NCI-H128 (cell line): ENCODE data around the gene FRMD4A.
"Not testable (repeated sequence)": the region's sequence is repeated elsewhere in the genome, so short reads cannot be mapped to it uniquely, and the experiment has no call there.

Source experiments
- DNase-seq: peaks from one replicate; lab custom pipeline; 2025; ENCODE audit not compliant: unreplicated experiment; lab: John Stamatoyannopoulos, UW

Gene FRMD4A

GRCh38 chr10:14156104-14156503 is 174.6 kb downstream of the FRMD4A start:
- DNase-seq, result no peak

DNA sequence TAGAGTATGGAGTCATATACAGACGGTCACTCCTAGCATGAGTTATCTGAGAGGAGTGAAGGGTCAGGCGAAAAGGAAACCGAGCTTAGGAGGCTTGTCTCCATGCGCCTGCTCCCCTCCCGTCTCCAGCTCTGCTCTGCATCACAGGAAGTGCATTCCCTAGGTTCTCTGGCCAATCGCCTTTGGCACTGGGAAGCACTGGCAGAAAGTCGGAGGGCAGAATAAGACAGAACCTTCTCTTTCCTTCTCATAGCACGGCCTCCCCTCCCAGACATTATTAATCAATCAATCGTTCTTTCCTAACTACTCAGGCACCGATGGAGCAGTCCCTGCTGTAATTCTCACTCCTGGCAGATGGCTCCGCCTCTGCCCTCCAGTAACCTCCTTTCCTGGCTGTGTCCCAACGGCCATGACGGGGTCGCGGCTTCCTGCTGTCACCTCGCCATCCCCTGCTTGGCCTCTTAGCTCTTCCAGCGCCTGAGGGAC is 177.1 kb downstream of the FRMD4A start:
- DNase-seq, result no peak

GRCh38 chr10:14151571-14151970 is 179.2 kb downstream of the FRMD4A start:
- DNase-seq, result no peak

- DNase-seq, result no peak
Observed at GRCh38 chr10:14150526-14150925, 180.2 kb downstream of the FRMD4A start.

GRCh38 chr10:14146501-14146900 is 184.2 kb downstream of the FRMD4A start:
- no peak for DNase-seq

GRCh38 chr10:14146025-14146424 is 184.7 kb downstream of the FRMD4A start:
- no peak for DNase-seq

DNA sequence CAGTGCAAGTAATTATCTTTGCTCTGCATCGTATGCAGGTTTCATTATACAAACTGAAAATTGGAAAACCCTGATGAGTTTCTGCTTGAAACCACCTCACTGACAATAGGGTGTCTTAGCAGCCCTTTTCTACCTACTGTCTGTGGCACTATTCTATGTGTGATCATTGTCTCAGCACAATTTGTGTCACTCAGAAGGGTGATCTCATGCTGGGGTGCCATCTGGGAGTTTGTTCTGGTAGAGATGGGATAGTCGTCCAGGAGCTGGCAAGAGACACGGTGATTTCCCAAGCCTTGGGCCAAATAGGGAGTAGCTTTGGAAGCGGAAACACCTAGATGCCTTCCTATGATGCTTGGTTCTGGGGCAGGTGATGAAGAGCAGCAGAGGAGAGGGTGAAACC is 186.3 kb downstream of the FRMD4A start:
- DNase-seq, result no peak

- no peak for DNase-seq
Observed at GRCh38 chr10:14142606-14143250, 188.0 kb downstream of the FRMD4A start.

DNA sequence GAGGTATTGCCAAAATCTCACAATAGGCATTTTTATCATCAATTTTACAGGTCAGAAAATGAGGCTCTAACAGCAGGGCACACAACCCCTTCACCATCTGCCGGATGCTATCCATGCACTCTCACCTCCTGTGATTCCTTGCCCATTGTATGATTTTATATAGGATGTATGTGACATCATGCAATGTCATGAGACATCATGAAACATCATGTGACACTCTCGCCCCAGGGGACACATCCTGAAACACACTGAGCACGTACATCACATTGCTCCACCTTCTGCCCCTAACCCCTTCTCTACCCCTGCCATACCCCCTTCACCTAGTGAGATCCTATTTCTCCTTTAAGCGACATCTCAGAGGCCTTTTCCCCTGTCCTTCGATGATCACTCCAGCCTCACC is 189.4 kb downstream of the FRMD4A start:
- no peak for DNase-seq

- DNase-seq, result no peak
Observed at GRCh38 chr10:14137391-14137790, 193.3 kb downstream of the FRMD4A start.

DNA sequence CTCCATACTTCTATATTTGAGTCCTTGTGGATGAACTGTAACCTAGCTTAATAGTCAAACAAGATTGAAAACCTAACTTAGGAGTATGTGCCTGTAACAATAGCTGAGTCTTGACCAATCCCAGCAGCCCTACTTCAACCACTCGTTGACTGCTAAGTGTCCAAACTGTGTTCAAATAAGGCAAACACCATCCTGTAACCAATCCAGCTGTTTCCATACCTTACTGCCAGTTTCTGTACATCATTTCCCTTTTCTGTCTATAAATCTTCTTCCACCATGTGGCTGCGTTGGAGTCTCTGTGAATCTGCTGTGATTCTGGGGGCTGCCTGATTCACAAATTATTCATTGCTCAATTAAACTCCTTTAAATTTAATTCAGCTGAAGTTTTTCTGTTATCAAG is 195.5 kb downstream of the FRMD4A start:
- DNase-seq, result not testable (repeated sequence)

- DNase-seq, result no peak
Observed at GRCh38 chr10:14134275-14134674, 196.4 kb downstream of the FRMD4A start.

- DNase-seq, result no peak
Observed at GRCh38 chr10:14131261-14131960, 199.3 kb downstream of the FRMD4A start.

DNA sequence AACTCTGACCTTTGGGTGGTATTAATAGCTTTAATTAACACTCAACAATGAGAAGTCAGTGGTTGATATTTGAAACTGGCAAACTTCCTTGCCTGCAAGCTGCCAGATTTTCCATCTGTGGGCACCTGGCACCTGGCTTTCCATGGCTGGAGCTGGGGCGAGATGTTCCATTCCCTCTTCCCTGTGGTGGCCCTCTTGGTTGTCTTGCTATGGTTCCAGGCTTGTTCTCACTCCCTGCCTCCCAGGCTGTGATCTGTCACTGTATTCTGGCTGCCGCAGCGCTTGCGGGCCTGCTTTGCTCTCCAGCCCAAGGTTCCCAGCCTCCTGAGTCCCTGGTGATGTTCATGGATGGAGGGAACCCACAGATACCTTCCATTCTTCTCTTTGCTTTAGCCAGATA is 201.0 kb downstream of the FRMD4A start:
- DNase-seq, result no peak

DNA sequence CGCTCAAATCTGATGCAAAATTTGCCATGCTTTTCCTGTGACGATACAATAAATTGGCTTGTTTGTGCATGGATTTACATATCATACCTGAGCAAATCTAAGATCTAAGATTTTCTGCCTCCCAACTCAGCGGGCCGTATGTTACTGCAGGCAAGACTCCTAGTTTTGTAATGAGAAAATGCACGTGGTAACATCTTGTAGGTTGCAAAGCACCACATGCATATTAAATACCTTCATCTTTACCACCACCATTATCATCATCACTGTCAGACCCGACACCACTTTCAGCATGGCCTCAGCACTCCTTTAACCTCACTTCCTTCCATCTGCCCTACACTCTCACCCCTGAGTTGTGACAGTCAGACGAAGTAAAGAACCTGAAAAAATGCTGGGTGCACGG is 202.2 kb downstream of the FRMD4A start:
- DNase-seq, result no peak

DNA sequence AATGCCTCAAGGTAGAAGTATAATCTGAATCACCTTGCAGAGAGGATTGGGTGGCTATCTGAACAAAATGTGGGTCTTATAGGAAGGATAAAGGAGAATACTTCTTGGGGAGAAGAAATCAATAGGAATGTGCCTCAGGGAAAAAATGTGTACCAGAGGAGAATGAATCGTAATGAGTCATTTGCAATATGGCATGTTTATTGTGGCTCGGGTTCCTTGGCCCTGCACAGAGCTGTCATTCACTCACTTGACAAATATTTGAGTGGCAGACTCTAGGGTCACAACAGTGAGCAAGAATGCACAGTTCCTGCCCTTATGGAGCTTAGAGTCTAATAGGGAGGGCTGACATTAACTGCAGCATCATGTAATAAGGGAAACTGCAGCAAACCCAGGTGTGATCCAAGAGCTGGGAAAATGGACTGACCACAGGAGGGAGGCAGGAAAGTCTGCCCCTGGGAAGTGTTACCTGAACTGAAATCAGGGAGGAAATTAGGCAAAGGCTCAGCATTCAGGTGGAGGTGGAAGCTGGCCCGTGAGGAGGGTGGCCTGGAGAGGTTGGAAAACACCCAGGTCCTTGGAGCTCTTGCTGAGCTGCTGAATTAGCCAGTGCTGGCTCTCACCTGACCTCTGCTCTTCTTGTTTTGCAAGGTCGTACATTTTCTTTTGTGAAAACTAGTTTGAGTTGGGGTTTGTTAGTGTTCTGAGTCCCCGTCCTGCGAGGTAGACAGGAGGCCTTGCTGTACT is 203.9 kb downstream of the FRMD4A start:
- DNase-seq, result no peak

- no peak for DNase-seq
Observed at GRCh38 chr10:14125564-14125963, 205.2 kb downstream of the FRMD4A start.

GRCh38 chr10:14124941-14125340 is 205.8 kb downstream of the FRMD4A start:
- DNase-seq, result no peak

DNA sequence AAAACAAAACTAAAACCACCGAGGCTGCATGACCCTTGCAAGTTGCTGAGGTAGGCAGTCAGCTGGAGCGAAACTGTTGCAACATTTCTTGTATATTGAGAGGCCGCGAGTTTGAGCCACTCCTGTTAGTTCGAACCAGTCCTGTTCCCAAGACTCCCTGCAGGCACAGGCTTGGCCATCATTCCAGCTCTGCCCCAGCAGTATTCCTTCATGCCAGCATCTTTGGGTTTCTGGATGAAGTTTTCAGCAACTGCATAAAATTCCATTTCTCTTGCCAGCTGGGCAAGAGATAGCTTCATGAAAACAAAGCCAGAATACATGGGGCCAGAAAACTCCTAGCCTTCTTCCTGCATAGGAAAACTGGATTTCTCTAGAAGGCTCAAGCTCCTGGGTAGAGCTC is 207.6 kb downstream of the FRMD4A start:
- DNase-seq, result no peak

- no peak for DNase-seq
Observed at GRCh38 chr10:14120812-14121211, 209.9 kb downstream of the FRMD4A start.

GRCh38 chr10:14118953-14119352 is 211.8 kb downstream of the FRMD4A start:
- DNase-seq, result no peak

- no peak for DNase-seq
Observed at GRCh38 chr10:14116837-14117236, 213.9 kb downstream of the FRMD4A start.
